H9 (cell line): ENCODE data around the gene SHB. TPM values are rescaled to one million over a fixed set of nuclear protein-coding genes. Genes with fewer than 3 reads are reported as not detected.

Source experiments
- DNase-seq: peaks from one replicate; pipeline ENCODE4 v3.0.0-alpha.2; 2017
- H2AFZ ChIP-seq: one replicate; pipeline ENCODE4 v1.6.1; 2013; ENCODE audit warnings: mild to moderate bottlenecking, low read length, control low read depth, moderate library complexity
- H2AK5ac ChIP-seq: 2 replicates; pipeline ENCODE4 v1.6.1; 2013; ENCODE audit warnings: low read length, control low read depth, mixed read lengths; ENCODE audit not compliant: insufficient read length
- H2BK120ac ChIP-seq: one replicate; pipeline ENCODE4 v1.6.1; 2013; ENCODE audit warnings: low read depth, mild to moderate bottlenecking, low read length, control low read depth, inconsistent platforms; ENCODE audit not compliant: poor library complexity, severe bottlenecking
- H2BK12ac ChIP-seq: 2 replicates; pipeline ENCODE4 v1.6.1; 2013; ENCODE audit warnings: low read length, control low read depth, mixed read lengths, low read depth; ENCODE audit not compliant: insufficient read length
- H2BK15ac ChIP-seq: 2 replicates; pipeline ENCODE4 v1.6.1; 2013; ENCODE audit warnings: low read depth, low read length, control low read depth
- H2BK20ac ChIP-seq: one replicate; pipeline ENCODE4 v1.6.1; 2013; ENCODE audit warnings: low read depth, mild to moderate bottlenecking, low read length, control low read depth, inconsistent platforms; ENCODE audit not compliant: poor library complexity, severe bottlenecking
- H2BK5ac ChIP-seq: 2 replicates; pipeline ENCODE4 v1.6.1; 2013; ENCODE audit warnings: low read length, control low read depth, mixed read lengths; ENCODE audit not compliant: insufficient read length
- H3K14ac ChIP-seq: 2 replicates; pipeline ENCODE4 v1.6.1; 2013; ENCODE audit warnings: low read length, control low read depth; ENCODE audit not compliant: insufficient read depth
- H3K18ac ChIP-seq: 2 replicates; pipeline ENCODE4 v1.6.1; 2013; ENCODE audit warnings: low read depth, mild to moderate bottlenecking, mixed read lengths, low read length, control low read depth; ENCODE audit not compliant: insufficient read length
- H3K23ac ChIP-seq: 2 replicates; pipeline ENCODE4 v1.6.1; 2013; ENCODE audit warnings: low read length, control low read depth, mixed read lengths, low read depth; ENCODE audit not compliant: insufficient read length
- H3K23me2 ChIP-seq: 2 replicates; pipeline ENCODE4 v1.6.1; 2013; ENCODE audit warnings: low read depth, mild to moderate bottlenecking, mixed read lengths, low read length, control low read depth; ENCODE audit not compliant: insufficient read length, poor library complexity, severe bottlenecking
- H3K27ac ChIP-seq: 2 replicates; pipeline ENCODE4 v1.5.1; 2013; ENCODE audit warnings: low read length, control low read depth, mixed read lengths, low read depth; ENCODE audit not compliant: insufficient read length
- H3K27me3 ChIP-seq: 2 replicates; pipeline ENCODE4 v1.6.1; 2013; ENCODE audit warnings: low read length, control low read depth, inconsistent platforms; ENCODE audit not compliant: insufficient read depth
- H3K4ac ChIP-seq: 2 replicates; pipeline ENCODE4 v1.6.1; 2013; ENCODE audit warnings: low read depth, mild to moderate bottlenecking, control low read depth, inconsistent platforms, low read length, moderate library complexity
- H3K4me1 ChIP-seq: 2 replicates; pipeline ENCODE4 v1.6.1; 2013; ENCODE audit warnings: low read length, control low read depth, inconsistent platforms; ENCODE audit not compliant: insufficient read depth
- H3K4me2 ChIP-seq: 2 replicates; pipeline ENCODE4 v1.6.1; 2013; ENCODE audit warnings: low read length, control low read depth, mixed read lengths; ENCODE audit not compliant: insufficient read length, insufficient read depth
- H3K56ac ChIP-seq: 2 replicates; pipeline ENCODE4 v1.6.1; 2013; ENCODE audit warnings: low read depth, mild to moderate bottlenecking, mixed read lengths, low read length, control low read depth; ENCODE audit not compliant: insufficient read length
- H3K79me1 ChIP-seq: 2 replicates; pipeline ENCODE4 v1.6.1; 2013; ENCODE audit warnings: low read depth, mild to moderate bottlenecking, moderate library complexity, low read length, control low read depth, inconsistent platforms; ENCODE audit not compliant: insufficient read depth, poor library complexity, severe bottlenecking
- H3K79me2 ChIP-seq: 2 replicates; pipeline ENCODE4 v1.6.1; 2013; ENCODE audit warnings: low read length, control low read depth, inconsistent platforms; ENCODE audit not compliant: insufficient read depth
- H3K9ac ChIP-seq: 2 replicates; pipeline ENCODE4 v1.6.1; 2013; ENCODE audit warnings: low read length, control low read depth, mixed read lengths; ENCODE audit not compliant: insufficient read length; ENCODE audit errors: extremely low read depth
- H3K9me3 ChIP-seq: one replicate; pipeline ENCODE4 v1.6.1; 2013; ENCODE audit warnings: low read depth, low read length, inconsistent platforms; ENCODE audit not compliant: control insufficient read depth
- H3T11ph ChIP-seq: one replicate; pipeline ENCODE4 v1.6.1; 2013; ENCODE audit warnings: mild to moderate bottlenecking, low read length, control low read depth, inconsistent platforms
- H4K20me1 ChIP-seq: one replicate; pipeline ENCODE4 v1.6.1; 2013; ENCODE audit not compliant: control insufficient read depth, insufficient read length, insufficient read depth
- H4K5ac ChIP-seq: 2 replicates; pipeline ENCODE4 v1.6.1; 2013; ENCODE audit warnings: low read depth, mild to moderate bottlenecking, mixed read lengths, low read length, control low read depth; ENCODE audit not compliant: insufficient read length
- H4K8ac ChIP-seq: replicated peaks from 2 replicates; pipeline ENCODE4 v1.6.1; 2013; ENCODE audit warnings: low read length, control low read depth, mixed read lengths, low read depth; ENCODE audit not compliant: insufficient read length
- H4K91ac ChIP-seq: 2 replicates; pipeline ENCODE4 v1.6.1; 2013; ENCODE audit warnings: low read depth, mild to moderate bottlenecking, moderate library complexity, mixed read lengths, low read length, control low read depth; ENCODE audit not compliant: insufficient read length
- H3K27ac Mint-ChIP-seq, 3 experiments: 2 replicates in 2 of 3; 3 replicates in 1 of 3; pipeline ENCODE4 v1.8.0; 2020 to 2021; ENCODE audit warnings: mixed read lengths in 3 of 3, mild to moderate bottlenecking in 1 of 3, moderate library complexity in 1 of 3
- H3K27me3 Mint-ChIP-seq: 2 replicates; pipeline ENCODE4 v1.8.0; 2021; ENCODE audit warnings: low read depth, mild to moderate bottlenecking, moderate library complexity, mixed read lengths
- H3K36me3 Mint-ChIP-seq, 3 experiments: 2 replicates in 2 of 3; 3 replicates in 1 of 3; pipeline ENCODE4 v1.8.0; 2020 to 2021; ENCODE audit warnings: low read depth in 3 of 3, mixed read lengths in 3 of 3; ENCODE audit not compliant: insufficient read depth in 1 of 3
- H3K4me1 Mint-ChIP-seq, 2 experiments: 2 replicates each; pipeline ENCODE4 v1.8.0; 2020; ENCODE audit warnings: mixed read lengths in 2 of 2
- H3K4me3 Mint-ChIP-seq, 2 experiments: 2 replicates in 1 of 2; 3 replicates in 1 of 2; pipeline ENCODE4 v1.8.0; 2020 to 2021; ENCODE audit warnings: mild to moderate bottlenecking in 2 of 2, mixed read lengths in 2 of 2, moderate library complexity in 1 of 2
- H3K9me3 Mint-ChIP-seq, 2 experiments: 2 replicates in 1 of 2; 3 replicates in 1 of 2; pipeline ENCODE4 v1.8.0; 2020; ENCODE audit warnings: mild to moderate bottlenecking in 2 of 2, mixed read lengths in 2 of 2, moderate library complexity in 1 of 2
- WGBS: extraction: QIAGEN DNeasy Blood & Tissue Kit; methylation state at CpG from one replicate; pipeline ENCODE4 v1.1.7; 2013; ENCODE audit warnings: missing lambda C conversion rate, low lambda C conversion rate, mixed read lengths; ENCODE audit not compliant: insufficient read length; ENCODE audit errors: extremely low coverage; 5-methylcytosine and 5-hydroxymethylcytosine counted together
- total RNA-seq: library from RNA; stranded (reverse); gene quantifications from 2 replicates; pipeline ENCODE4 v1.2.1, GENCODE V29; 2021
- TF ChIP-seq, protein P1 (sequence below): fragments of 200-600 bp; sonication (generic); conservative IDR thresholded peaks from 3 replicates; pipeline ENCODE4 v1.8.0; 2021; ENCODE audit warnings: antibody characterized with exemption, mild to moderate bottlenecking

SHB gene
- total RNA-seq, 1 experiment from 2014 or later = 14.6 TPM

GRCh38 chr9:37997636-37998374 is 71.2 kb downstream of the SHB start:
- no peaks in the 10 kb centered on the region for H3K36me3 Mint-ChIP-seq
- Histone ChIP-seq H4K8ac (no peak overlapping the region), H2BK5ac (no peak overlapping the region), H2BK12ac (no peak overlapping the region), H3K14ac (no peak overlapping the region), H2AK5ac (no peak overlapping the region), H3K4me2 (no peak overlapping the region), H3K4ac (no peak overlapping the region), H2BK120ac (no peak overlapping the region), H2BK15ac (no peak overlapping the region), H3K9ac (no peak overlapping the region), H3K79me2 (no peaks in the 10 kb centered on the region), H3K27ac (no peak overlapping the region), H3T11ph (no peak overlapping the region), H4K20me1 (no peaks in the 10 kb centered on the region), H4K5ac (no peak overlapping the region), H4K91ac (no peak overlapping the region), H3K18ac (no peak overlapping the region), H3K4me1 (no peaks in the 10 kb centered on the region), H3K79me1 (no peaks in the 10 kb centered on the region), H2BK20ac (no peak overlapping the region), H3K56ac (no peak overlapping the region), H2AFZ (no peak overlapping the region), H3K23me2 (no peaks in the 10 kb centered on the region), H3K9me3 (no peaks in the 10 kb centered on the region), H3K23ac (no peak overlapping the region), H3K27me3 (no peaks in the 10 kb centered on the region)
- WGBS = no CpG with 5 or more reads among the region's 15 CpGs
- TF ChIP-seq, protein P1, sequence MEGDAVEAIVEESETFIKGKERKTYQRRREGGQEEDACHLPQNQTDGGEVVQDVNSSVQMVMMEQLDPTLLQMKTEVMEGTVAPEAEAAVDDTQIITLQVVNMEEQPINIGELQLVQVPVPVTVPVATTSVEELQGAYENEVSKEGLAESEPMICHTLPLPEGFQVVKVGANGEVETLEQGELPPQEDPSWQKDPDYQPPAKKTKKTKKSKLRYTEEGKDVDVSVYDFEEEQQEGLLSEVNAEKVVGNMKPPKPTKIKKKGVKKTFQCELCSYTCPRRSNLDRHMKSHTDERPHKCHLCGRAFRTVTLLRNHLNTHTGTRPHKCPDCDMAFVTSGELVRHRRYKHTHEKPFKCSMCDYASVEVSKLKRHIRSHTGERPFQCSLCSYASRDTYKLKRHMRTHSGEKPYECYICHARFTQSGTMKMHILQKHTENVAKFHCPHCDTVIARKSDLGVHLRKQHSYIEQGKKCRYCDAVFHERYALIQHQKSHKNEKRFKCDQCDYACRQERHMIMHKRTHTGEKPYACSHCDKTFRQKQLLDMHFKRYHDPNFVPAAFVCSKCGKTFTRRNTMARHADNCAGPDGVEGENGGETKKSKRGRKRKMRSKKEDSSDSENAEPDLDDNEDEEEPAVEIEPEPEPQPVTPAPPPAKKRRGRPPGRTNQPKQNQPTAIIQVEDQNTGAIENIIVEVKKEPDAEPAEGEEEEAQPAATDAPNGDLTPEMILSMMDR = no peak
- no peaks in the 10 kb centered on the region for H3K9me3 Mint-ChIP-seq
- H3K27me3 Mint-ChIP-seq = no peaks in the 10 kb centered on the region
- DNase-seq = no peak
- H3K4me1 Mint-ChIP-seq = peaks cover 16 to 35% of the 10 kb centered on the region in 2 experiments
- H3K27ac Mint-ChIP-seq = 0 out of 7 replicates have a peak overlapping the region, but pooled peaks of 1 of the 3 experiments have one; percentile 52
- no peak overlapping the region for H3K4me3 Mint-ChIP-seq
